ENCODE data around the gene SEC14L2. TPM values are rescaled to one million over a fixed set of nuclear protein-coding genes. Genes with fewer than 3 reads are reported as not detected.

SEC14L2 gene
- total and polyA plus RNA-seq, 2 experiments from 2014 or later = 2.5 to 4.2 TPM

DNA sequence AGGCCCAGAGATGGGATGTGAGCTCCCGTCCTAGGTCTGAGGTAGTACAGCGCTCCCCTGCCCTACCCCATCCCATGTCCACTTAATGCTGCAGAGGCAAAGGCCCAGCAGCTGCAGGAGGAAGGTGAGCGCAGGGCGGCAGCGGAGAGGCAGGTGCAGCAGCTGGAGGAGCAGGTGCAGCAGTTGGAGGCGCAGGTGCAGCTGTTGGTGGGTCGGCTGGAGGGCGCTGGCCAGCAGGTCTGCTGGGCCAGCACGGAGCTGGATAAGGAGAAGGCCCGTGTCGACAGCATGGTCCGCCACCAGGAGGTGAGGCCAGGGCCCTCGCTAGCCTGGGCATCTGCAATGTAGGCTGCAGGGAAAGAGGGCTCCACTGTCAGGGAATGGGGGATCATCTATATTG, 24.8 kb upstream of the SEC14L2 start (continued):
- TF ChIP-seq, protein P1, sequence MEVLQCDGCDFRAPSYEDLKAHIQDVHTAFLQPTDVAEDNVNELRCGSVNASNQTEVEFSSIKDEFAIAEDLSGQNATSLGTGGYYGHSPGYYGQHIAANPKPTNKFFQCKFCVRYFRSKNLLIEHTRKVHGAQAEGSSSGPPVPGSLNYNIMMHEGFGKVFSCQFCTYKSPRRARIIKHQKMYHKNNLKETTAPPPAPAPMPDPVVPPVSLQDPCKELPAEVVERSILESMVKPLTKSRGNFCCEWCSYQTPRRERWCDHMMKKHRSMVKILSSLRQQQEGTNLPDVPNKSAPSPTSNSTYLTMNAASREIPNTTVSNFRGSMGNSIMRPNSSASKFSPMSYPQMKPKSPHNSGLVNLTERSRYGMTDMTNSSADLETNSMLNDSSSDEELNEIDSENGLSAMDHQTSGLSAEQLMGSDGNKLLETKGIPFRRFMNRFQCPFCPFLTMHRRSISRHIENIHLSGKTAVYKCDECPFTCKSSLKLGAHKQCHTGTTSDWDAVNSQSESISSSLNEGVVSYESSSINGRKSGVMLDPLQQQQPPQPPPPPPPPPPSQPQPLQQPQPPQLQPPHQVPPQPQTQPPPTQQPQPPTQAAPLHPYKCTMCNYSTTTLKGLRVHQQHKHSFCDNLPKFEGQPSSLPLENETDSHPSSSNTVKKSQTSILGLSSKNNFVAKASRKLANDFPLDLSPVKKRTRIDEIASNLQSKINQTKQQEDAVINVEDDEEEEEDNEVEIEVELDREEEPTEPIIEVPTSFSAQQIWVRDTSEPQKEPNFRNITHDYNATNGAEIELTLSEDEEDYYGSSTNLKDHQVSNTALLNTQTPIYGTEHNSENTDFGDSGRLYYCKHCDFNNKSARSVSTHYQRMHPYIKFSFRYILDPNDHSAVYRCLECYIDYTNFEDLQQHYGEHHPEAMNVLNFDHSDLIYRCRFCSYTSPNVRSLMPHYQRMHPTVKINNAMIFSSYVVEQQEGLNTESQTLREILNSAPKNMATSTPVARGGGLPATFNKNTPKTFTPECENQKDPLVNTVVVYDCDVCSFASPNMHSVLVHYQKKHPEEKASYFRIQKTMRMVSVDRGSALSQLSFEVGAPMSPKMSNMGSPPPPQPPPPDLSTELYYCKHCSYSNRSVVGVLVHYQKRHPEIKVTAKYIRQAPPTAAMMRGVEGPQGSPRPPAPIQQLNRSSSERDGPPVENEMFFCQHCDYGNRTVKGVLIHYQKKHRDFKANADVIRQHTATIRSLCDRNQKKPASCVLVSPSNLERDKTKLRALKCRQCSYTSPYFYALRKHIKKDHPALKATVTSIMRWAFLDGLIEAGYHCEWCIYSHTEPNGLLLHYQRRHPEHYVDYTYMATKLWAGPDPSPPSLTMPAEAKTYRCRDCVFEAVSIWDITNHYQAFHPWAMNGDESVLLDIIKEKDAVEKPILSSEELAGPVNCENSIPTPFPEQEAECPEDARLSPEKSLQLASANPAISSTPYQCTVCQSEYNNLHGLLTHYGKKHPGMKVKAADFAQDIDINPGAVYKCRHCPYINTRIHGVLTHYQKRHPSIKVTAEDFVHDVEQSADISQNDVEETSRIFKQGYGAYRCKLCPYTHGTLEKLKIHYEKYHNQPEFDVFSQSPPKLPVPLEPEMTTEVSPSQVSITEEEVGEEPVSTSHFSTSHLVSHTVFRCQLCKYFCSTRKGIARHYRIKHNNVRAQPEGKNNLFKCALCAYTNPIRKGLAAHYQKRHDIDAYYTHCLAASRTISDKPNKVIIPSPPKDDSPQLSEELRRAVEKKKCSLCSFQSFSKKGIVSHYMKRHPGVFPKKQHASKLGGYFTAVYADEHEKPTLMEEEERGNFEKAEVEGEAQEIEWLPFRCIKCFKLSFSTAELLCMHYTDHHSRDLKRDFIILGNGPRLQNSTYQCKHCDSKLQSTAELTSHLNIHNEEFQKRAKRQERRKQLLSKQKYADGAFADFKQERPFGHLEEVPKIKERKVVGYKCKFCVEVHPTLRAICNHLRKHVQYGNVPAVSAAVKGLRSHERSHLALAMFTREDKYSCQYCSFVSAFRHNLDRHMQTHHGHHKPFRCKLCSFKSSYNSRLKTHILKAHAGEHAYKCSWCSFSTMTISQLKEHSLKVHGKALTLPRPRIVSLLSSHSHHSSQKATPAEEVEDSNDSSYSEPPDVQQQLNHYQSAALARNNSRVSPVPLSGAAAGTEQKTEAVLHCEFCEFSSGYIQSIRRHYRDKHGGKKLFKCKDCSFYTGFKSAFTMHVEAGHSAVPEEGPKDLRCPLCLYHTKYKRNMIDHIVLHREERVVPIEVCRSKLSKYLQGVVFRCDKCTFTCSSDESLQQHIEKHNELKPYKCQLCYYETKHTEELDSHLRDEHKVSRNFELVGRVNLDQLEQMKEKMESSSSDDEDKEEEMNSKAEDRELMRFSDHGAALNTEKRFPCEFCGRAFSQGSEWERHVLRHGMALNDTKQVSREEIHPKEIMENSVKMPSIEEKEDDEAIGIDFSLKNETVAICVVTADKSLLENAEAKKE (CRISPR knock-in tag; IDR thresholded peaks at IDR 0.05) = no peak
- TF ChIP-seq ZNF331 (CRISPR knock-in tag; IDR thresholded peaks at IDR 0.05; ENCODE audit: low read depth) = no peak
- no peak for TF ChIP-seq ZNF114 (CRISPR knock-in tag; IDR thresholded peaks at IDR 0.05)

DNA sequence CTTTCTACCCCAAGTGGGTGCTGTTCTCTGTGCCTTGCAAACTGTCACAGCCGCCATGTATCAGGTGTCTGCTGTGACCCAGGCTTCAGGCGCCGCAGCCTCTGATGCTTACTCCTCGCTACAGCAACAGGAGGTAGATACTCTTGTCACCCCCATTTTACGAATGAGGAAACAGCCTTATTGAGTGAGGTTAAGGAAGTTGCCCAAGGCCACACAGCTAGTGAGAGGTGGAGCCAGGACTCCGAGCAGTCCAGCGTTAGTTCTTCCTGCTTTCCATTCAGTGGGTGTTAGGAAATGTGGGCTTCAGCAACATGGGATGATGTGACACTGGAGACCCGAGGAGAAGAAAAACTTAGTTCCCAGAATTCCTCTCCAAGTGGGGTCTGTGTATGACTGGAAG, 23.9 kb upstream of the SEC14L2 start:
- TF ChIP-seq, protein P2, sequence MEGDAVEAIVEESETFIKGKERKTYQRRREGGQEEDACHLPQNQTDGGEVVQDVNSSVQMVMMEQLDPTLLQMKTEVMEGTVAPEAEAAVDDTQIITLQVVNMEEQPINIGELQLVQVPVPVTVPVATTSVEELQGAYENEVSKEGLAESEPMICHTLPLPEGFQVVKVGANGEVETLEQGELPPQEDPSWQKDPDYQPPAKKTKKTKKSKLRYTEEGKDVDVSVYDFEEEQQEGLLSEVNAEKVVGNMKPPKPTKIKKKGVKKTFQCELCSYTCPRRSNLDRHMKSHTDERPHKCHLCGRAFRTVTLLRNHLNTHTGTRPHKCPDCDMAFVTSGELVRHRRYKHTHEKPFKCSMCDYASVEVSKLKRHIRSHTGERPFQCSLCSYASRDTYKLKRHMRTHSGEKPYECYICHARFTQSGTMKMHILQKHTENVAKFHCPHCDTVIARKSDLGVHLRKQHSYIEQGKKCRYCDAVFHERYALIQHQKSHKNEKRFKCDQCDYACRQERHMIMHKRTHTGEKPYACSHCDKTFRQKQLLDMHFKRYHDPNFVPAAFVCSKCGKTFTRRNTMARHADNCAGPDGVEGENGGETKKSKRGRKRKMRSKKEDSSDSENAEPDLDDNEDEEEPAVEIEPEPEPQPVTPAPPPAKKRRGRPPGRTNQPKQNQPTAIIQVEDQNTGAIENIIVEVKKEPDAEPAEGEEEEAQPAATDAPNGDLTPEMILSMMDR (conservative IDR thresholded peaks at IDR 0.05; ENCODE audit: low read depth in 2 of 2) = no peak
- TF ChIP-seq ZNF331 (CRISPR knock-in tag; IDR thresholded peaks at IDR 0.05; ENCODE audit: low read depth) = no peak
- Mint-ChIP-seq H3K27me3 (ENCODE audit: insufficient read depth, low read depth, poor library complexity) (peaks cover 16% of the 10 kb centered on the region), H3K4me3 (no peak overlapping the region), H3K9me3 (no peaks in the 10 kb centered on the region; the same call in 2 of the 3 replicates), H3K36me3 (ENCODE audit: low read depth) (peaks cover 5% of the 10 kb centered on the region), H3K27ac (no peak overlapping the region), H3K4me1 (peaks cover 5% of the 10 kb centered on the region)
- Histone ChIP-seq H3F3A (replicated peaks; ENCODE audit: low read depth) (no peaks in the 10 kb centered on the region; the same call in 1 of the 2 replicates), H3K4me2 (no peak overlapping the region), H3K79me2 (replicated peaks; ENCODE audit: insufficient read depth) (no peaks in the 10 kb centered on the region), H3K9me2 (ENCODE audit: insufficient read depth) (no peaks in the 10 kb centered on the region), H3K4me1 (ENCODE audit: insufficient read depth) (no peaks in the 10 kb centered on the region), H4K20me1 (replicated peaks; ENCODE audit: insufficient read depth) (no peaks in the 10 kb centered on the region), H3K36me3 (ENCODE audit: insufficient read depth) (no peaks in the 10 kb centered on the region), H3K4me3 (no peak overlapping the region), H3K27ac (ENCODE audit: low read depth) (no peak overlapping the region), H3K27me3 (ENCODE audit: insufficient read depth) (no peaks in the 10 kb centered on the region), H2AFZ (no peak overlapping the region)
- DNase-seq (ENCODE audit: low spot score) (no peak), ATAC-seq (no peak)
